Heart left ventricle (tissue), 16 donors: ENCODE data around the gene HMGN4. TPM values are rescaled to one million over a fixed set of nuclear protein-coding genes. Genes with fewer than 3 reads are reported as not detected.
A peak's percentile ranks its signal among the peaks of the same experiment; 100 is the strongest.

ENCODE experiments used
- ATAC-seq, 4 donors: fragments of 200-7000 bp; cut with Tn5 transposase; one replicate each; pipeline ENCODE4 v1.9.1; 2020 to 2022; ENCODE audit warnings: moderate library complexity in 4 of 4, mild to moderate bottlenecking in 3 of 4, moderate number of reproducible peaks in 1 of 4
- DNase-seq, 5 donors: peaks; one replicate each; pipeline ENCODE4 v3.0.0-alpha.2; 2020
- H3K27ac ChIP-seq, 12 donors: fragments of 200-600 bp; sonication (generic) in 4 of 12; one replicate each; pipeline versions ENCODE4 v1.5.0 to v1.8.0; 2016 to 2022; ENCODE audit warnings: mild to moderate bottlenecking in 2 of 12
- H3K27me3 ChIP-seq, 9 donors: fragments of 200-600 bp; sonication (generic) in 2 of 9; one replicate each; pipeline versions ENCODE4 v1.5.1 to v1.8.0; 2016 to 2022; ENCODE audit warnings: mild to moderate bottlenecking in 3 of 9
- H3K36me3 ChIP-seq, 9 donors: fragments of 200-600 bp; sonication (generic) in 2 of 9; one replicate each; pipeline versions ENCODE4 v1.5.0 to v1.8.0; 2018 to 2022; ENCODE audit warnings: mild to moderate bottlenecking in 2 of 9
- H3K4me1 ChIP-seq, 12 donors: fragments of 200-600 bp; sonication (generic) in 4 of 12; one replicate each; pipeline versions ENCODE4 v1.5.0 to v1.8.0; 2016 to 2022; ENCODE audit warnings: mild to moderate bottlenecking in 3 of 12
- H3K4me3 ChIP-seq, 12 donors: fragments of 200-600 bp; sonication (generic) in 4 of 12; one replicate each; pipeline versions ENCODE4 v1.5.0 to v1.8.0; 2017 to 2022; ENCODE audit warnings: mild to moderate bottlenecking in 9 of 12, moderate library complexity in 4 of 12
- H3K9me3 ChIP-seq, 12 donors: fragments of 200-600 bp; sonication (generic) in 4 of 12; one replicate each; pipeline versions ENCODE4 v1.5.0 to v1.8.0; 2016 to 2022; ENCODE audit warnings: mild to moderate bottlenecking in 1 of 12
- POLR2A ChIP-seq, 2 donors: fragments of 450-650 bp; IDR thresholded peaks; one replicate each; pipeline ENCODE4 v1.6.1; 2017; ENCODE audit warnings: antibody characterized with exemption in 2 of 2, mild to moderate bottlenecking in 2 of 2, moderate library complexity in 2 of 2
- WGBS, 4 donors: extraction: QIAGEN DNeasy Blood & Tissue Kit in 2 of 4; methylation state at CpG; one replicate each; pipeline versions ENCODE4 v1.1.5 to v1.1.7; 2013 to 2018; 5-methylcytosine and 5-hydroxymethylcytosine counted together
- intact Hi-C, 10 donors: fragments of 100-400 bp; cut with DNase I; formaldehyde crosslinking; loops; one replicate each; pipeline versions ENCODE4 v1.11.1 to v1.14.2; 2022
- polyA plus RNA-seq, 2 donors: library from polyadenylated mRNA; stranded (reverse); fragments of 200-250 nt; gene quantifications; one replicate each; pipeline ENCODE4 v1.2.3, GENCODE V29; 2013
- total RNA-seq, 9 donors: library from RNA; depleted of rRNA in 2 of 9; stranded (reverse); fragments of >200 nt in 2 of 9; fragmentation: NEBNext Ultra II Directional in 3 of 9; extraction: Animal tissue kit (Norgen Biotek cat#: 25700) in 3 of 9; gene quantifications; one replicate each; pipeline versions ENCODE4 v1.1.0 to v1.2.4, GENCODE V29; 2016 to 2023
- TF ChIP-seq, protein P1 (sequence below), 12 donors: fragments of 200-600 bp; sonication (generic) in 4 of 12; IDR thresholded peaks; one replicate each; pipeline versions ENCODE4 v1.5.0 to v1.8.0; 2018 to 2022; ENCODE audit warnings: antibody characterized with exemption in 12 of 12, mild to moderate bottlenecking in 5 of 12
- donor health status: ischemic (EF 13 %, LVEDD 7.1; RV severe dilation, severe dysfunction).
- donor health status: healthy with polysubstance abuse.
- donor health status: DM: no; HTN: yes; CAD: no.
- donor health status: DM: no; HTN: no; CAD: no.
- donor health status: ischemic (EF 25% LVEDD 6.9; RV normal size, moderate dysfunction).
- donor health status: ischemic (EF 25% LVEDD 5.7; RV mildly dilated, moderate dysfunction).
- donor health status: healthy.
- donor health status: DM: yes; HTN: yes; CAD: no.
- donor health status: ischemic (EF 35%, LVEDD 5.7; RV mildly dilated, moderate dysfunction).
- donor health status: nonischemic (EF 11% LVEDD 7.7; RV severe dilation, severe dysfunction).
- donor health status: DM: yes; HTN: yes; CAD: no.
- donor health status: PGD.
- donor health status: ischemic (EF 29% LVEDD 5.4; RV normal size, mild dysfunction).
- donor health status: nonischemic (EF 23%, LVEDD 6.1; RV moderate dilation, normal function).

HMGN4 gene
- total and polyA plus RNA-seq, 11 donors: 5.8 to 52.8 (median 32.1) TPM

DNA sequence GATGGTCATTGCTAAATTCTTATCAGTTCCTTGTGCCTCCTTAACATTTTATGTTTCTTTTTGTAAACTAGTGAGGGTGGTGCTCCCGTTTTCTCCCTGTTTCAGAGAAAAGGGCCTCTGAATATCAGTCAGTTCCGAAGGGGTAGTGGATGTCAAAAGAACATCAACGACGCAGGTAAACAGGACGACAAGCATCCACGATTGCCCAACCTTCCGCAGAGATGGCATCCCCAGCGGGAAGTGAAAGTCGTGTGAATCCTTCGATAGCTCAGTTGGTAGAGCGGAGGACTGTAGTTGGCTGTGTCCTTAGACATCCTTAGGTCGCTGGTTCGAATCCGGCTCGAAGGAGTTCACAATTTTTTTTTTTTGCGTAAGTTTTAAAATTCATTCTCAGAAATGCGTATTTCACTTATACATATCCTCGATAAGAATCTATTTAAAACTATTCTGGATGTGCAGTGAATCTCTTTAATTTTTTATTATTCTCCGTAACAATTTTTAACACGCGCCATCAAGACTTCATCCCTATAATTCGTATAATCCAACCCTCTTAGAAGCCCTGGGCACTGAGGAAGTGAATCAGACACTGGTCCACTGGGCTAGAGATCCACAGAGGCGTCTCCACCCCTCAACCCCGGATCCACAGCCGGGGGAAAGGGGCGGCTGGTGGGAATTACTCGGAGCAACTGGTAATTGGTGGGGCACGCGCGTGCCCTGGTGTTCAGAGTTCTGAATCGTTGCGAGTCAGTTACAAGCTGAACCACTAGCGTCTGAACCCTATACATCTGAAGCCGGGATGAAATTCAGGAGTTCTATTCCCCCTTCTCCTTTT lies 30.7 kb downstream of the HMGN4 start:
- ATAC-seq (peak; percentile 79 to 84 (median 80)), DNase-seq (peak; percentile 75 to 95 (median 90))
- peaks cover 0 to 22% (median 2%) of the 10 kb centered on the region in 12 donors for H3K4me1 ChIP-seq
- no peaks in the 10 kb centered on the region for H3K36me3 ChIP-seq
- H3K27ac ChIP-seq: peak overlapping the region in 9 of 12 donors; percentile 22 to 69 (median 37)
- H3K4me3 ChIP-seq: peak overlapping the region; percentile 22 to 68 (median 56)
- TF ChIP-seq, protein P1, sequence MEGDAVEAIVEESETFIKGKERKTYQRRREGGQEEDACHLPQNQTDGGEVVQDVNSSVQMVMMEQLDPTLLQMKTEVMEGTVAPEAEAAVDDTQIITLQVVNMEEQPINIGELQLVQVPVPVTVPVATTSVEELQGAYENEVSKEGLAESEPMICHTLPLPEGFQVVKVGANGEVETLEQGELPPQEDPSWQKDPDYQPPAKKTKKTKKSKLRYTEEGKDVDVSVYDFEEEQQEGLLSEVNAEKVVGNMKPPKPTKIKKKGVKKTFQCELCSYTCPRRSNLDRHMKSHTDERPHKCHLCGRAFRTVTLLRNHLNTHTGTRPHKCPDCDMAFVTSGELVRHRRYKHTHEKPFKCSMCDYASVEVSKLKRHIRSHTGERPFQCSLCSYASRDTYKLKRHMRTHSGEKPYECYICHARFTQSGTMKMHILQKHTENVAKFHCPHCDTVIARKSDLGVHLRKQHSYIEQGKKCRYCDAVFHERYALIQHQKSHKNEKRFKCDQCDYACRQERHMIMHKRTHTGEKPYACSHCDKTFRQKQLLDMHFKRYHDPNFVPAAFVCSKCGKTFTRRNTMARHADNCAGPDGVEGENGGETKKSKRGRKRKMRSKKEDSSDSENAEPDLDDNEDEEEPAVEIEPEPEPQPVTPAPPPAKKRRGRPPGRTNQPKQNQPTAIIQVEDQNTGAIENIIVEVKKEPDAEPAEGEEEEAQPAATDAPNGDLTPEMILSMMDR (IDR thresholded peaks at IDR 0.05): peak in 3 of 12 donors; percentile 8 to 14 (median 11)
- TF ChIP-seq POLR2A (IDR thresholded peaks at IDR 0.05): no peak
- intact Hi-C loops: loop anchor here in 5 of 10 donors (1.0 to 10.0 kb wide), 6 partner anchors 14 to 224 kb away; no protein-coding TSS in a partner anchor
- no peaks in the 10 kb centered on the region for H3K9me3 ChIP-seq
- WGBS, 4 donors: 2 to 5% (median 4%) methylated on average over 34 of the region's 34 CpGs
- no peaks in the 10 kb centered on the region for H3K27me3 ChIP-seq

DNA sequence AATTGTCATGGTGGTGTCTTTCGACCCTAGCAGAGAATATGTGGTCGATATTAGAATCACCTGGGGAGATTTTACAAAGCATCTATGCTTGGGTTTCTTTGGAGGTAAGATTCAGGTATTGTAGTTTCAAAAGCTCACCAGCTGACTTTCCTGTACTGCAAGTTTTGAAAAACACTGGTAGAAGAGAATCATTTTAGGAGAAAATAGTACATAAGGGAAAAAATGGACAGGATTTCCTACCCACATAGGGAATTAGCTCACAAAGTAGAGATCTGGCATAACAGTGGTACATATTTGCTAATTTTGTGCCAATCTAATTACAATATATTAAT lies 31.2 kb downstream of the HMGN4 start:
- WGBS, 4 donors: 5 to 18% (median 15%) methylated on average over 2 of the region's 2 CpGs
- H3K27ac ChIP-seq: peak overlapping the region in 1 of 12 donors; percentile 69
- no peaks in the 10 kb centered on the region for H3K9me3 ChIP-seq
- H3K36me3 ChIP-seq: no peaks in the 10 kb centered on the region
- peak overlapping the region in 9 of 12 donors; percentile 20 to 68 (median 58) for H3K4me3 ChIP-seq
- ATAC-seq: no peak
- no peaks in the 10 kb centered on the region for H3K27me3 ChIP-seq
- no peak for TF ChIP-seq POLR2A (IDR thresholded peaks at IDR 0.05)
- TF ChIP-seq, protein P1 (IDR thresholded peaks at IDR 0.05): no peak
- intact Hi-C loops: loop anchor here in 3 of 10 donors (2.0 to 10.0 kb wide), 4 partner anchors 15 to 225 kb away; no protein-coding TSS in a partner anchor
- peaks cover 0 to 22% (median 2%) of the 10 kb centered on the region in 12 donors for H3K4me1 ChIP-seq
- no peak for DNase-seq

DNA sequence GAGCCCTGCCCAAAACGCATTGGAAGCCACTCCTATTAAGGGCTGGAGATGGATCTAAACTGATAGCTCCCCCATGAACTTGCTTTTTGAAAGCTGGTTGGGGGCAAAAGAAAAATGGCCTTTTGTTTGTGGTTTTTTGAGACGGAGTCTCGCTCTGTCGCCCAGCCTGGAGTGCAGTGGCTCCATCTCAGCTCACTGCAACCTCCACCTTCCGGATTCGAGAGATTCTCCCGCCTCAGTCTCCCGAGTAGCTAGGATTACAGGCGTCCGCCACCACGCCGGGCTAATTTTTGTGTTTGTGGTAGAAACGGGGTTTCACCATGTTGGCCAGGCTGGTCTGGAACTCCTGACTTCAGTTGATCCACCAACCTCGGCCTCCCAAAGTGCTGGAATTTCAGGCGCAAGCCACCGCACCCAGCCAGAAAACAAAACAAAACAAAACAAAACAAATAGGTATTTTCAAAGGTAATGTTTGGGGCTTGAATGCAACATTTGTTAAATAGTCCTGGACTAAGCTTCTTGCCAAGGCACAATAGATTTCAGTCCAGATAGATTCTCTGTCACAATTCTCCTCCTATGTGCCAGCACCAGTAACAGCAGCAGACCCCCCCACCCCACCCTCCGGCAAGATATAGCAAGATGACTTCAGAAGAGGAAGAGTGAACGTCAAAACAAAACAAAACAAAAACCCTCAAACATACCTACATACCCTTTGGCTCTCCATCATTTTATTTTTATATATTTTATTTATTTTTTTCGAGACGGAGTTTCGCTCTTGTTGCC lies 32.1 kb downstream of the HMGN4 start:
- H3K27me3 ChIP-seq: no peaks in the 10 kb centered on the region
- 79 to 84% (median 82%) methylated on average over 21 of the region's 21 CpGs for WGBS, 4 donors
- no peak for ATAC-seq
- TF ChIP-seq, protein P1 (IDR thresholded peaks at IDR 0.05): no peak
- no peak overlapping the region for H3K4me3 ChIP-seq
- no peaks in the 10 kb centered on the region for H3K9me3 ChIP-seq
- H3K27ac ChIP-seq: no peak overlapping the region
- no peaks in the 10 kb centered on the region for H3K36me3 ChIP-seq
- no peak for DNase-seq
- intact Hi-C loops: loop anchor here in 4 of 10 donors (5.0 to 10.0 kb wide), 4 partner anchors 33 to 1185 kb away; partner anchors contain the start of gene HMGN4 (in 2 of the 4)
- H3K4me1 ChIP-seq: peaks cover 0 to 22% (median 2%) of the 10 kb centered on the region in 12 donors
